ENCODE measurements around the gene CACNA1I.

The CACNA1I gene

DNA sequence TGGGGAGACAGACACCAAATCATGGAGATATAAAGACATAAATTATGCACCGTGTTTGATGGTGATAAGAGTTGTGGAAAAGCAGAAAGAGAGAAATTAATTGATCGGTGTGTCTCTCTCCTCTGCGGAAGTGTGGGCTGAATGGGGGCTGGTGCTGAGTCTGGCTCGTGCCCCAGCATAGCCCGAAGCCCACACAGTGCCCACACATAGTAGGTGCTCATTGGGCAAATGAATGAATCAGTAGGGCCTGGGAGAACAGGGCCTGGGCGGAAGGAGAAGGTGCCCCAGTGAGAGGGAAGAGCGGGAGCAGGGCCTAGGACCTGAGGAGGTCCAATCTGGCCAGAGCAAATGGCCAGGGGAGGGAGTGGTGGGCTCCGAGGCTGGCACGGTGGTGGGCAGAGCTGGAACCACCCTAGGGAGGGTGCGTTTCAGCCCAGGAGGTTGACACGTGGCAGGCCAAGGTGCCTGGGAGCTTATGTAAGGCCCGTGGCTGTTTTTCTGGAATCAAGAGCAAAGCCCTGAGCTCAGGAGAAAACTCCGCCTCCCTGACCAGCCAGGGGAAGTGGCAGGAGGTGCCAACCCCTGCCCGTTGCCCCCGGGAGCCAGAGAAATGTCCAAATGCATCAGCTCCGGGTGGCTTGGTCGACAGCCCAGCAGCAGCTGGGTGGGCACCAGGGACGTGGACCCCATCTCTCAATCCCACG is 2.1 kb upstream of the CACNA1I start:
- no peak for DNase-seq (ENCODE audit: low read depth)

DNA sequence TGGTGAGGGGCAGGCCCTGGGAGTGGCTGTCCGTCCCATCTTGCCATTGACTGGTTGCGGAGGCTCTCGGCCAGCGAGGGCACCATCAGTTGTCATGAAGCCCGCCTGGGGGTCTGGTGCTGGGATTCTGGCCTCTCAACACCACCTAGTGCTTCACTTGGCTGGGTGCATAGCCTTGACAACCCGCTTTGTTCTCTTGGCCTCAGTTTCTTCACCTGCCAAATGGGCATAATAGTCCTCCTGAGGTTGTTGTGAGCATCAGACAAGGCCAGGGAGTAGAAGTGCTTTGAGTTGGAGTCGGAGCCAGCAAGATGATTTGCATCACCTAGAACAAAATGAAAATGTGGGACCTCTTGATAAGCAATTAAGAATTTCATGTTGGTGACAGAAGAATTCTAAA is 1.5 kb upstream of the CACNA1I start:
- no peak for DNase-seq (ENCODE audit: low read depth)

DNA sequence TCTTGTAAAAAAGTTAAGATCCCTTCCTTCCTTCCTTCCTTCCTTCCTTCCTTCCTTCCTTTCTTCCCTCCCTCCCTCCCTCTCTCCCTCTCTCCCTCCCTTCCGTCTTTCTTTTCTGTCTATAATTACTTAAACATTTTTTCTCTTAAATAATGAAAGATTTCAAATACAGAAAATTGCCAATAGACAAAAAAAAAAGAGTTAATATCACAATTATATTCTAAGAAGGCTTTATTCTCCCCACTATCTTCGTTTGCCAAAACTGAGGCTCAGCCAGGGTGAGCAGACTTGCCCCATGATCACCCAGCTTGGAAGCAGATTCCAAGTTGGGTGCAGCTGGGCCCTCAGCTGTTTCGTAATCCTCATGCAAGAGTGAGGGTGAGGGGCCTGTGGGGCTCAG is 327 bp upstream of the CACNA1I start:
- DNase-seq (ENCODE audit: low read depth) = no peak

DNA sequence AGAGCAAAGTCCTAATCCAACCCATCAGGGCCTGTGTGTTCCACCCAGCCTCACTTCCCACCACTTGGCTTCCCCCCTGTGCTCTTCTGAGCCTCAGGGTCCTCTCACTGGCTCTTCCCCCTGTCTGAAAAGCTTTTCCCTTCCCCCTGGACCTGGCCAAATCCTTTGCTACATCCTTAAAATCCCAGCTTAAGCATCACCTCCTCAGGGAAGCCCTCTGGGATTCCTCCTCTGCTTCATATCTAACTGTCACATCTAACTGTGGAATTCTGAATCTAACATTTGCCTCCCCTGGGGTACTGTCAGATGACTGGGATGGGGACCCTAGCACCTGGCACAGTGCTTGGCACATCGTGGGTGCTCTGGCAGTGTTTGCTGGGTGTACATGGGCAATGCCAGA is 985 bp downstream of the CACNA1I start:
- no peak for DNase-seq (ENCODE audit: low read depth)

DNA sequence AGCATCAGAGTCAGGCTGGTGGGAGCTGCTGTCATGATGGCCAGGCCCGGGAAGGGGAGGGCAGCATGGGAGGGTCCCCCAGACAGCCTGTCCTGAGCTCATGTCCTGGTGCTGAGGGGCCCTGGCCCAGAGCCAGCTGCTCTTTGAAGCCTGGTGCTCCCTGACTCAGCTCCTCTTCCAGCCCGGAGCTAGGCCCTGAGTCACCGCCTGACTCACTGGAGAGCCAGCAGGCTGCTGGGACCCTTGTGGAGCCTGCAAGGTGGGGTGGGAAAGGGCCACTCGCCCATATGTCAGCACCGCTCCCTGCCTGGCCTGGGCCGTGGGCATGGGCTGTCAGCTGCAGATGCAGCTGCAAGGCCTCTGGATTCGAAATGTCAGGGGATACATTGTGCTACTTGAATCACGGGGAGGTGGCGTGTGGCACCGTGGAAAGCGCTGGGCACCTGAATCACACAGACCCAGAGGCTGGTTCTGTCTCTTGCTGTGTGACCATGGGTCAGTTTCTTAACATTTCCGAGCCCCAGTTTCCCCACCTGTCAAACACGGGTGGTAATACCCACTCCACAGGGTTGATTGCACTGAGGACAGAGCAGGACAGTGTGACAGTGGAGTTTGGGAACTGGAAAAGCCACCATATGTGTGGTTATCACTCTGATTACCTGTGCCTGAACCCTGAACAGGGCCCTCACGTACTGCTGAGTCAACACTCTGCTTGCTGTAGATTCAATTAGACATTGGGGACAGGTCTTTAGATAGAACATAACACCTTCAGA is 4.4 kb downstream of the CACNA1I start:
- DNase-seq (ENCODE audit: low read depth) = no peak

DNA sequence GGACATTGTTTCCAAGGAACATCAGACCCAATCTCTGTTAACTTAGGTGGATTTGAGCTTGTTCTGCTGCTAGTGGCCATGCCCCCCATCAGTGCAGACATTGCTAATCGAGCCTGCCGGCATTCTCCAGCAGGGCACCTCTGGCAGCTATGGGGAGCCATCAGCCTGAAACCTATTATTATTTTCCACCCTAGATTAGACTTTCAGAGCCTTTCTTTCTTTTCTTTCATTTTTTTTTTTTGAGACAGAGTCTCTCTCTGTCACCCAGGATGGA is 4.9 kb downstream of the CACNA1I start:
- DNase-seq (ENCODE audit: low read depth) = no peak

DNA sequence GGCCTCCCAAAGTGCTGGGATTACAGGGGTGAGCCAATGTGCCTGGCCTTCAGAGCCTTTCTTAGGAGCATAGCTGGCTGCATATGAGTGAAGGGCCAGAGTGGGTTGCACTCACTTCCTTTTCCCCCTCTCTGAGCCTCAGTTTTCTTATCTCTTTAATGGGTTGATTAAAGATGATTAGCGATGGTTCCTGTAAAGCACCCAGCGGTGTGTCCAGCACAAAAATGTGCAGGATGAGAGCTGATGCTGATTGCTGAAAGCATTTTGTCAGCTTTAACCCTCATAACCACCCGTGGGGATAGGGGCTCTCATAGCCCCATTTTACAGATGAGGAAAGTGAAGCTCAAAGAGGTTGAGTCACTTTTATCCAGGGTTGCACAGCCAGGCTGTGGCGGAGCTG is 5.5 kb downstream of the CACNA1I start:
- no peak for DNase-seq (ENCODE audit: low read depth)

DNA sequence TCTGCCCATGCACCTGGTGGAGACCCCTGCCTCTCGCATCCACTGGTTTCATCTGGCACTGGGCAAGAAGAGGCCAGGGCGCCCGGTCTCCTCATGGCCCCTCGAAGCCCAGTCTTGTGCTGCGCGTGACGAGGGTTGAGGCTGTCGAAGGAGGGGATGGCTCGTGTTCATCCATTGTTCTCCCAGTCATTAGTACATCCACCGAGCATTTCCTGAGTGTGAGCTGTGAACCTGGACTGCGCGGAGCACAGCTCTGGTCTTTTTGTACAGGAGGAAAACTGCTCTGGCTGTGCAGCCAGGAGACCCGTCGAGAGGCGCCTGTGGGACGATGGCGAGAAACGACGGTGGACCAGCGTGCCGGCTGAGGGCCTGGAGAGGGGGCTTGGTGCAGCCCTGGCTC is 6.8 kb downstream of the CACNA1I start:
- DNase-seq (ENCODE audit: low read depth) = no peak

DNA sequence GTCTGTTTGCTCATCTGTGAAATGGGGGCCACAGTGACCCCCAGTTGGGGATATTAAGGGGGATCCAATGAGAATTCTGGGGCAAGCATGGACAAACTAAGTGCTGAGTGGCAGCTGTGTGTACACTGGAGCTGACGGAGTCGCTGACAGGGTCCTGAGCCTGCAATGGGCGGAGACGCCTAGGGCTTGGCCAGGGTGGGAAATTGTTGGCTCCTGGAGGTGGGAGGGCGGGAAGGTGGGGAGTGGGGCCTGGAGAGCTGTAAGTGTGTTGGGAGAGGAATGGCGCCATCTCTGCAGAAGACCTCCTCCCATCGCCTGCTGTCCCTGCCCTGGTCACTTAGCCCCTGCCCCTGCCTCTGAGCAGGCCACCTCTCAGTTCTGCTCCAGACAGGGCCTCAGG is 7.3 kb downstream of the CACNA1I start:
- no peak for DNase-seq (ENCODE audit: low read depth)

DNA sequence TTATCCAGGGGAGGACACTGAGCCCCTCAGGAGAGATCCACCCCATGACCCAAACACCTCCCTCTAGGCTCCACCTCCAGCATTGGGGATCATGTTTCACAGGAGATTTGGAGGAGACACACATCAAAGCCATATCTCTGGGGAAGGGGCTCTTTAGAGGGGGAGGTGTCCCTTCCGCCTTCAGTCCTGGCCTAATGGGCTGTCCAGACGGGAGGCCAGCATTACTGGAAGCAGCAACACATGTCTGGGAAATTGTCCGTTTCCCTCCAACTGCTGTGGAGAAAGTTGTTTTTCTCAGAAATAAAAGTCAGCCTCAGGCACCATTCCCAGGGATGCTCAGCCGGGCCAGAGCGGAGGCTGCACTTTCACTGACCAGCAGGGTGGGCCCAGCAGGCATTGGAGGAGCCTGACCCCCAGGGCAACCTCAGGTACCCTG is 9.5 kb downstream of the CACNA1I start:
- DNase-seq (ENCODE audit: low read depth) = no peak

DNA sequence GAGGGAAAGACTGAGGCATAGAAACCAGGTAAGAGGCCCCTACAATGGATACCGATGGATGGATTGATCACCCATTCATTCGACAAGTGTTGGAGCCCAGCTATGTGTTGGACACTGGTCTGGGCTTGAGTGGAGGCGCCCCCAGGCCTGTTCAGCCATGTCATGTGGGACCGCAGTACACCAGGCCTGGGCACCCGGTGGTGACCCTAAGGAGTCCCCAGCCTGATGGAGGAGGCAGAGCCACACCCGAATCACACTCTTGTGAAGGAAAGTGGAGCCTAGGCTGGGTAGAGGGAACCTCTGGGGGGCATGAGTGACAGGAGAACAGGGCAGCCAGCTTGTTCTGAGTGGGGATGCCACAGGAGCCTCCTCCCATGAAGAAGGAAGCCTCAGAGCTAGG is 10.2 kb downstream of the CACNA1I start:
- no peak for DNase-seq (ENCODE audit: low read depth)

DNA sequence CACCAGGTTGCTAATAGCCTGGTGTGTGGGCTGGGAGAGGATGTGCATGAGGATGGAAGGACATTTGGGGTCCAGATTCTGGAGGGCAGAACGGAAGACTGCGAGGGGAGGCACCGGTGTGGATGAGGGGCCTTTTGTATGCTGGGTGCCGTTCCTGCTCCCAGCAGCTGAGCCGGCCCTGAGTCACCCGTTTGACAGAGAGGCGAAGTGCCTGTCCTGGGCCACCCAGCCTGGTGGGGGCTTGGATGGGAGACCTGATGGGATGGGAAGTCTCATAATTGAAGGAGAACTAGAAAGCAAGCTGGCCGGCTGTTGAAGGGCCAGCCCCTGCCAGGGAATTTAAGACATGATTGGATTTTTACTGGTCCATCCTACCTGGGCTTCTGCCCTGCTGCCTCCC is 10.8 kb downstream of the CACNA1I start:
- no peak for DNase-seq (ENCODE audit: low read depth)

DNA sequence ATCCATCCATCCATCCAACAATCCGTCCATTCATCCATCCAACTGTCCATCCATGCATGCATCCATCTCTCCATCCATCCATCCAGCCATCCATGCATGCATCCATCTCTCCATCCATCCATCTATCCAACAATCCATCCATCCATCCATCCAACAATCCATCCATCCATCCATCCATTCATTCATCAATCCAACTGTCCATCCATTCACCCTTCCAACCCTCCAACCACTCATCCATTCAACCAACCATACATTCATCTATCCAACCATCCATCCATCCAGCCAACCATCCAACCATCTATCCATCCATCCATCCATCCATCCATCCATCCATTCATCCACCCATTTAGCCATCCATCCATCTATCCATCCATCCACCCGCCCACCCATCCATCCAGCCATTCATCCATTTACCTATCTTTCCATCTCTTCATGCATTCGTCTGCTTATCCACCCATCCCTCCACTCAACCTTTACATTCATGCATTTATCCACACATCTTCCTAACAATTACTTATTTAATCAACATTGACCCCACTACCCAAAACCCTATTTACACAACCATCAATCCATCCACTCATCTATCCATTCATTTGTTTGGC is 12.6 kb downstream of the CACNA1I start:
- no peak for DNase-seq (ENCODE audit: low read depth)

DNA sequence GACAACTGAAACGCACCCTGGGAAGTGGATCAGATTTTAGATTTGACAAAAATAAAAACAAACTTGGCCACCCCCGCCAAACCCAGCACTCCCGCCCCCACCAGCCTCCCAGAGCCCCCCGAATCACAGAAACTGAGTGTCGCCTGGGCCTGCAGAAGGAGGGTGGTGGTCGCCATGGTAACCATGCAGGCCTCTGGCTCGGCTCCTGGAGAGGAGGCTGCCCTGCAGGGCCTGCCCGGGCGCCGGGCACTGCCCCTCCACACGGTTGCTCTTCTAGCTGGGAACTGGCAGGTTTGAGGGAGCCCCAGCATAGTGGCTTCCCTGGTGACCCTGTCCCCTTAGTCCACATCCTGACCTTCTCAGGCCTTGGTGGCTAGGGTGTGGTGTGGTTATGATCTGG is 19.3 kb downstream of the CACNA1I start:
- DNase-seq (ENCODE audit: low read depth) = no peak

DNA sequence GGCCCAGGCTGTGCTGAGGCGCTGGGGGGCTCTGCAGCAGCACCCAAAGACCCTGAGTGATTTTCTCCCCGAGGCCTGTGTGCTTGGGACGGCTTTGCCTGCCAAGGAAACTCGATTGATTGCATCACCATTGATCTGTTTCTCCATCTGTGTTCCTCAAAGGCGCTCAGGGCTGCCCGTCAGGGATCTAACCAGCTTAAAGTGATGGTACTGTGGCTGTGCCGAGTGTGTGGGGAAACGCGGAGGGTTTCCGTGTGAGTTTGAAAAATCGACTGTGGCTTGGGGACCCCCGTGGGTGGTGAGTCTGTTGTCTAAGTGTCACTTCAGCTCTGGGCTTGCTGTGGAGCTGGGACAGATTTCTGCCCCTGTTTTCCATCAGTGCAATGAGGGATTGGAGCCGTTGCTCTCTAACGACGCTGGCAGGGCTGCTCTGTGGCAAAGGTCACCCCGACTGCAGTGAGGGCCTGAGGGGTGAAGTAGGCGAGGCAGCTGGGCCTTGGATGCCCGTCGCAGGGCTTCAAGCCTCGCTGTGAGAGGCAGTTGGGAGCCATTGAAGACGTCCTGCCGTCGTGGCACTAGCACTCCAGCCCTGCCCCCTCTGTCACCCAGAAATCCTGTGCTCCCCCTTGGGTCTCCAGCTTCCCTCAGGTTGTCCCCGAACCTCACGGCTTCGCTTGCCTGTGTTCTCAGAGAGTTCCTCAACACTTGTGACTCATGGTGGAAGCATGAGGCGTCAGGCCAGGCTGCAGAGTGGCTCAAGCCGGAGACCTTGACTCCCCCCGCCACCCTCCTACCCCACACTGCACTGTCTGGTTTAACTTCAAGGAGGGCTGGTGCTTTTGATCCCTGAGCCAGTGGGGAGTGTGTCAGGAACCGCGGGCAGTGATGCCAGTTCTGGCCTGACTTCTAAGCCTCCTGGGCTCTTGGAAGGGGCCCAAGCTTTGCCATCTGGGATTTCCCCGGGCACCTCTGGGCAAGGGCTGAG is 21.8 kb downstream of the CACNA1I start:
- DNase-seq (ENCODE audit: low read depth) = no peak

DNA sequence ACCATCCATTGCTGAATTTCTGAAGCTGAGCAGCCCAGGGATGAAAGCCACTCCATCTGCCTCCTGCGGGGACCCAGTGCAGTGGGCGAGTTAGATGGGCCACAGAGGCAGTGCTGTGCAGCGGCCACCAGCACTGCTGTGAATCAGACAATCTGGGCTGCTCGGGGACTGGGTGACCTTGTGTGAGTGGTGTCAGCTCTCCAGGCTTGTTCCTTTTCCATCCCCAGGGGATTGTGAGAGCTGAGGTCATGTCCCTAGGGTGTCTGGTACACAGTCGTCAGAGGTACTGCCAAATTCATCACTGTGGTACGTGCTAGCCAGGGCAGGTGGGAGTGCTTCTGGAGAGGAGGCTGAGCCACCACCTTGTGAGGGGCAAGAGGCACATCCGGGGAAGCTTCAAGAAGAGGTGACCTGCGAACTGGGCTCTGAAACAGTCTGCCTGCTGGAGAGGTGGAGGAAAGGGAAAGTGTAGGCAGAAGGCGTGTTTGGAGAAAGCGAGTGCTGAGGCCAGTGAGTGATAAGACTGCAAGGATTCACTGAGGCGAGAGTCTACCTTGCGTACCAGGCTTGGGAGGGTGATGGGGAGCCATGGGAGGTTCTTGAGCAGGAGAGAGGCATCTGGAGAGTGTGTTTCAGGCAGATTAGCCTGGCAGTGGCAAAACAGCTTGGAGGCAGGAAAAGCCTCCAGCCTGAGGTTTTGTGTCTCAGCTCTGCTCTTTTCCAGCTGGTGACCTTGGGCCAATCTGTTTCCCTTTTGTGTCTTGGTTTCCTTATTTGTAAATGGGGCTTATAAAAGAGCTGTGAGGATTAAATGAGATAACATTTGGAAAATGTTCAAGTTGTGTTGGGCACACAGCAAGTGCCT is 22.7 kb downstream of the CACNA1I start:
- DNase-seq (ENCODE audit: low read depth) = no peak

DNA sequence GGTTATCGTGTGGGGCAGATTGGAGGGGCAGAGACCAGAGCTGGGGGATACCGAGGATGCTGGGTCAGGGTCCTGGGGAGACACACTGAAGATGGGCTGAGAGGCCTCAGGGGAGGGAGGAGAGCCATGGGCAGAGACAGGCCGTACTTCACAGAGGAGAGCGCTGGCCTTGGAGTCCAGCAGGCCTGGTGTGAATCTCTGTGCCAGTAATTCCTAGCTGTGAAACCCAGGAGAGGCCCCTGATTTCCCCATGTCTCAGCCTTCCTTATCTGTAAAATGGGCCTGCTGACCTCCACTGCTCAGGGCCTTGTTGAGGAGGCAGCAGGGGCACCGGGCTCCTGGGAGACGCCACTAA is 23.4 kb downstream of the CACNA1I start:
- no peak for DNase-seq (ENCODE audit: low read depth)

DNA sequence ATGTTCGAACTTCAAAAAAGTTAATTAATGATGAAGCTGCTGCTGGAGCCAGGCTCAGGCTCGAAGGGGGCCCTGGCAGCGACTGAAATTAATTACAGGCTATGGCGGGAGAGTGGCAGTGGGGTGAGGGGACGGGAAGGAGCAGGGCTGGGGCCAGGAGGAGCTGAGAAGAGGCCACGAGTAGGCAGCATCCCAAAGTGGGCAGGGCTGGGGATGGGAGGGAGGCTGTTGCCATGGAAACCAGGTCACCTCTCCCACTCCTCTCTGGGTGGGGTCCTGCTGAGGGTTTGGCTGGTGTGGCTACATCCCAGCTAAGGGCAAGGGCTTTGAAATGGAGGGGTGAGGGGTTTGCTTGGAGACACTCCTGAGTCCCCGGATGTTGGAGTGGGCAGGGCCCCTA is 23.9 kb downstream of the CACNA1I start:
- no peak for DNase-seq (ENCODE audit: low read depth)

DNA sequence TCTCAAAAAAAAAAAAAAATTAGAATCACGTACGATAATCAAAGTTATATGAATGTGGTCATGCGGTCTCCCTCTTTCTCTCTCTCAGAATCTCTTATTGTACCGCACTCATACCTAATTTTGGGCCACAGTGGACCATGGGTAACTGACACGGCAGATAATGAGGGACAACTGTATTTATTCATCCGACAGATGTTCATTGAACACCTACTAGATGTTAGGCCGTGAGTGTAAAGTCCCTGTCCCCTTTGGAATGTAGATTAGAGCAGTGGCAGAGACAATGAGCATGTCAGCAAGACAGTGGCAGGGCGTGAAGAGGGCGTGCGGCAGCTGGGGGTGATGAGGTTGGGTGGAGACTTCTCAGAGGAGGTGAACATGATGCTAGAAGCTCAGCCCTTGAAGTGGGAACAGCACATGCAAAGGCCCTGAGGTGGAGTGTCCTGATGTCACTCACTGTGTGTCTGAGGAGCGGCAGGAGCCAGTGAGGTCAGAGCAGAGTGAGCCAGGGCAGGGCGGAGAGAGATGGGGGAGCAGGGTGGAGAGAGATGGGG is 25.1 kb downstream of the CACNA1I start:
- no peak for DNase-seq (ENCODE audit: low read depth)

DNA sequence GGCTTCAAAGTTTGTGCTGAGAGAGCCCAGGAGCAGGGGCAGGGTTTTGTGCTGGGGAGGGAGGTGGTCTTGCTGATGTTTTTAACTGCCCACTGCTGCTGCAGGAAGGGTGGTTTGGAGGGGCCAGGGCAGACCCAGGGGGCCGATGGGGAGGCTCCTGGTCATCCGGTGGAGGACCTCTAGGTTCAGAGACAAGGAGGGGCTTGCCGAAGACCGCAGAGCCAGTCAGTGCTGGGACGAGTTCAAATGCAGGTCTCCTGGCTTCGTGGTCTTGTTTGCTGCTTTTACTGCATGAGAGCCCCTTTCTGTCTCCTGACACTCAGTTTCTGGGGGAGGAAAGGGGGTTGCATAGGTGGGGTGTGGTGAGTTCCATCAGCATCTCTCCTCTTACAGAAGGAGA is 26.0 kb downstream of the CACNA1I start:
- DNase-seq (ENCODE audit: low read depth) = no peak

DNA sequence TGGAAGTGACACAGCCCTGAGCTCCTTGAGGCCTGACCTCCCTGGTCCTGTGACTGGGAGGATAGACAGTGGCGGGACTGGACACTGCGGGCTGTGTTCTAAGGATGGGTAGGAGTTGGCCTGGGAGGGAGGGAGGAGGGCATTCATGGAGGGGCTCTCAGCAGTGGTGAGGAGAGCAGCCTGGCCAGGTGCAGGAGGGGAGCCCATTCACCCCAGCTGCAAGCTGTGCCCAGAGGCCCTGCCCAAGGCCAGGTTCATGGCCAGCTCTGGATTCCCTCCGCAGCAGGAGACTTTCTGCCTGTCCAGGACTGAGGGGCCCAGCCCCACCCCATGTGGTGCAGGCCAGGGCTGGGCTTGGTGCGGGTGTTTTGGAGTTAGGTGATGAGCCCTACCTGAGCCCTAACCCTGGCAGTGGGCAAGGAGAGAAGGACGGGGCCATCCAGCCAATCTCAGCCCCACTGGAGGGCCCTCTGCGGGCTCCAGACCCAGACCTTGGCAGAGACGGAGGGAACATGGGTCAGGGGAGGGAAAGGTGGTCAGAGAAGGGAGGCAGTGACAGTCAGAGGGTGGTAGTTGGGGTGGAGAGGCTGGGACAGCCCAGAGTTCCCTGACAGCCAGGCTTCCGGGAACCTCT is 26.8 kb downstream of the CACNA1I start:
- no peak for DNase-seq (ENCODE audit: low read depth)

Measured in activated gamma-delta T cell treated with anti-CD3 and anti-CD28 coated beads, Interleukin-2, amount 50 U/mL, for 16 hours (primary cell).